Mesenteric fat pad (tissue), 1 donor: ENCODE measurements around the gene MKRN2. TPM values are rescaled to one million over a fixed set of nuclear protein-coding genes. Genes with fewer than 3 reads are reported as not detected.
"Not testable (repeated sequence)": the region's sequence is repeated elsewhere in the genome, so short reads cannot be mapped to it uniquely, and the experiment has no call there.

ENCODE experiments used
- DNase-seq: peaks from one replicate; pipeline ENCODE4 v3.0.0-alpha.2; 2020; ENCODE audit warnings: low spot score
- total RNA-seq: library from RNA; stranded (reverse); fragmentation: NEBNext Ultra II Directional; extraction: Animal tissue kit (Norgen Biotek cat#: 25700); gene quantifications from one replicate; pipeline ENCODE4 v1.2.1, GENCODE V29; 2021
- donor health status: DM: yes; HTN: yes; CAD: no.

Gene MKRN2
- total RNA-seq, 1 donor from 2014 or later = 26.6 TPM

DNA sequence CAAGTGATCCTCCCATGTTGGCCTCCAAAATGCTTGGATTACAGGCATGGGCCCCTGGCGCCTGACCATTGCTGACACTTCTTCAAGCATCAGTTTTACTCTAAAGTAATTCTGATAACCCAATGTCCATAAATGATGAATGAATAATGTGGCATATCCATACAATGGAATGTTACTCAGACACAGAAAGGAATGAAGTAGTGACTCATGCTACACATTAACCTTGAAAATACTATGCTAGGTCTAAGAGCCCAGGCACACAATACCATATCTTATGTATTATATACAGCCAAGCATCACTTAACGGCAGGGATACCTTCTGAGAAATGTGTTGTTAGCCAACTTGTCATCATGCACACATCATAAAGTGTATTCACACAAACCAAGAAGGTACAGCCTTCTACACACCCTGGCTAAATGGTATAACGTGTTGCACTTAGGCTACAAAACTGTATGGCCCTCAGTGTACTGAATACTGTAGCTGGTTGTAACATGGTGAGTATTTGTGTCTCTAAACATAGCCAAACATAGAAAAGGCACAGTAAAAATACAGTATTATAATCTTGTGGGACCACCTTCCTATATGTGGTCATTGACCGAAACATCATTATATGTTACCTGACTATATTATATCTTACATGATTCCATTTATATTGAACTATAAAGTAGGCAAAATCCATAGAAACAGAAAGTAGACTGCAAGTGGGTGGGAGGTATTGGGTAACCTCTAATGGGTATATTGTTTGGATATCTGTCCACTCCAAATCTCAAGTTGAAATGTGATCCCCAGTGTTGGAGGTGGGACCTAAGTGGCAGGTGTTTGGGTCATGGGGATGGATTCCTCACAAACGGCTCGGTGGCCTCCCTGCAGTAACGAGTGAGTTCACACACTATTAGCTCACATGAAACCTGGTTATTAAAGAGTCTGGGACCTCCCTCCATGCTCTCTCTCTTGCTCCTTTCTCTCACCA is 31.4 kb downstream of the MKRN2 start:
- no peak for DNase-seq

DNA sequence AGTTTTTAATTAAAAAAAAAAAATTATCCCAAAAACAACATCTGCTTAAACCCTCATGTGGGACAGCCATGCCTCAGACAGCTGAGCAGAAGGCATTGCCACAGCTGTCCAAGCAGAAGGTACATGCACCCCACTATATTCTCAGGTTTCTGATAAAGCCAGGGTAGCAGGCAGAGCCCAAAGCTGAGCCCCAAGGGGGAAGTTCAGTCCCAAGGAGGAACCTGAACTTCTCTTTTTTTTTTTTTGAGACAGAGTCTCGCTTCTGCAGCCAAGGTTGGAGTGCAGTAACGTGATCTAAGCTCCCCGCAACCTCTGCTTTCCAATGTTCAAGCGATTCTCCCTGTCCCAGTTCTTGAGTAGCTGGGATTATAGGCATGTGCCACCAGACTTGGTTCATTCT is 33.2 kb downstream of the MKRN2 start:
- DNase-seq = no peak

DNA sequence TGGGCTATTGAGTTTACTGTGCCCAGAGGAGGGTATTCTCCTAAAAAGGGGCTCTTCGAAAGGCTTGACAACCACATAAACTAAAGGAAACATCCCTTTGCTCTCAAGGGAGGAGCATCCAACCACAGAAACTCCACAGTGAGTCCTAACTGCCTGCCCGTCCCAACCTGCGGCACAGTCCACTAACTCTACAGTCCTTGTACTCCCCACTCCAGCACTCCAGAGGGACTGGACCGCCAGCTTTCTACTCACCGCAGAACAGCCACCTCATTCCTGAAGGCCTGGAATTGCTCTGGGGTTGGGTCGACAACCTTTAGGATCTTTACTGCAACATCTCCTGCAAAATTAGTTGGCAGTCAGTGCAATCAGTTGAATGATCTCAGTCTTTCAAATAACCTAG is 34.6 kb downstream of the MKRN2 start:
- DNase-seq = no peak

DNA sequence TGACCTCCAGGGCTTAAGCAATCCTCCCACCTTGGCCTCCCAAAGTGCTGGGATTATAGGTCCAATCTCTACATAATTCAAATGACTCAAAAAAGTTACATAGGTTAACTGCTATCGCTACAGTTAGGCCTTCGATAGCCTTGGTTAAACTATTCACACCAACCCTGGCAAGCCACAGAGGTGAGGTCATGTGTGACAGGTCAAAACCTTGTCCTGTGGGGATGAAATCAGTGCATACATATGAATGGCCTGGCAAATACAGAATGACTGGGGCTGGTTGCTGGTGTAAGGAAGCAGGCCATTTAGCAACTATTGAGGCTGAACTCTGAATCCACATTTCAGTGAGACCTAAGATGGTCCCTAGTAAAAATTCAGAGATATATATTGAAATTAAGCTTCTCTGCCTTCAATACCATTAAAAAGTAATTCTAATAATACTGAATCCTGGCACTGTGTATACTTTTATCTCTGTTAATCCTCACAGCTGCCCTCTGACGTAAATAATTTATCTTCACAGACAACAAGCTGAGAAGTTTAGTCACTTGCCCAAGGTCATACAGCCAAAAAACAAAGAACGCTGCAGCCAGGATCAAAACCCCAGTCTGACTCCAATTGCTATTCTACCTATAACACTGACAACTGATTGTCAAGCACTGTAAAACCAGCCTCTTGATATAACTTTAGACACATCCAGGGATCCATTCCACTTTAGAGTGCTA is 35.3 kb downstream of the MKRN2 start:
- DNase-seq = no peak

DNA sequence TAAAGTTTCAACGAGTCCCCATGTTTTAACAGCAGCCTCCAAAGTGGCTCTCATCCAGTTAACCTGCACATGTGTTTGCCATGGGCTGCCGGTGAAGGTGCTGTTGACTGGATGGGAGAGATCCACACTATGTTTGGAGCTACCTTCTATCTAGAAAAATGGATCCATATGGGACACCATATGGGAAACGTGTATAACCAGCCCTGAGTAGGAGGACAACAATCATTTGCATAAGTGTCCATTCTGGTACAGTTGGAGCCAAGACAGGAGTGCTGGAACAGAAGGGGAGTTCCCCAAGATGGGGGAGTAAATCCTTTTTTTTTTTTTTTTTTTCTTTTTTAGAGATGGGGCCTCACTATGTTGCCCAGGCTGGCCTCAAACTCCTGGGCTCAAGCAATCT is 36.6 kb downstream of the MKRN2 start:
- no peak for DNase-seq

DNA sequence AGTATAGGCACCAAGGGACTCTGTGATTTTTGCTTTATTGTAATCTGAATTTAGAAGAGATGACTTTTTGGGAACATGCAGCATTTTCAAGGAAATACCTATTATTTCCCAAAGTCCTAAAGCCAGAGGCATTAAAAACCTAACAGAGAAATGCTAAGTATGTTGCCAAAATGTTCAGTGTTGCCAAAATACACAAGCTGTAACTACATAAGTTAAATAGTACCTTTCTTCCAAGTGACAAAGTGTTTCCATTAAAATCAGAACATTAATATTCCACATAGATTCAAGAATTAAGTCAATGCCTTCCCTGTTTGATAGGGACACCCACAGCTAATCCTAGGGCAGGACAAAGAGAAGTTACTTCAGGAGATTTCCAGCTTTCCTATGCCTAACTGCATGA is 42.0 kb downstream of the MKRN2 start:
- no peak for DNase-seq

DNA sequence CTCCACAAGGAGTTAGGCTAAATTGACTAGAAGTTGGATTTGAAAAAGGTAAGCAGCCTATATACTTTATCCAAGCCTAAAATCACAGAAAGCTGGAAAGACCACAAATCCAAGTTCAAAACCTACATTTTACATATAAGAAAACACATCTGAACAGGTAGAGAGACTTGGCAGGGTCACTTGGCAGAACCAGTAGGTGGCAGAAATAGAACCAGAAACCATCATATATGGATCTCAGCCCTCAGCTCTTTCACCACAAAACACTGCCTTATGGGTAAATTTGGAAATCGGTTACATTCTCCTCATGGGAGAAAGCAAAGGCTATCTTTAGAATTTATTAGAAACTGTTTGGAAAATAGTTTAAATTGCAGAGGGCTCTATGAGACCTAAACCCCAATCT is 44.2 kb downstream of the MKRN2 start:
- no peak for DNase-seq

DNA sequence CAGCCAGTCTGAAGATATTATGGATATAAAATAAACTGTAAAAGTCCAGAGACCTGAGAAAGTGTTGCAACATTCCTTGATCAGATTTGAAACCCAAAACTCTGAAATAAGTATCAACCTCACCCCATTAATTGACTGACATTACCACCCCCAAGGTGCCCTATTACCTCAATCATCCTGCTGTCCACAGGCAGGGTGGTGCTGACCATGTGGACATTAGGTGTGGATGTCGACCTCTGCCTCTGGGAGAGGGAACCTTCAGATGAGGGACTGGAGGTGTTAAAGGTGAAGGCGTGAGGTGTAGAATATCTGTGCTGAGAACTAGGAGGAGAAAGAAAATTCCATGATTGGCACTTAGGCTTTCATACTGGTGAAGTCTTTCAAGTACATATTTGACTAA is 47.1 kb downstream of the MKRN2 start:
- no peak for DNase-seq

DNA sequence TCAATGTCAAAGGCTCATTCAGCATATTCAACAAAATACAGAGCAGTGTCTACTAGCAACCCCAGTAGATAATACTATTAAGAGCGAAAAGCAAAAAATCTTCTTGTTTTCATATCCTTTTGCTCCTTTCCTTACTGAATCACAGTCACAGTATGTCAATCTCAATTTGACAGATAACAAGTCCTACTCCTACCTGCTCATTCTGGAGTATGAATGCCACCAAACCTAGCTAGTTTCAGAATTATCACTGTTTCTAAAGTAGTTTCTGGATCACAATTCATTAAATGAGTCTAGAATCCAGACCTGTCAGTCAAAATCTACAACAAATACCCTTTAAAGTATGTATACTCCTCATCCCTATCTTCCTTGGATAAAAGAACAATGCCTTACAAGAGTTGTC is 51.5 kb downstream of the MKRN2 start:
- no peak for DNase-seq

DNA sequence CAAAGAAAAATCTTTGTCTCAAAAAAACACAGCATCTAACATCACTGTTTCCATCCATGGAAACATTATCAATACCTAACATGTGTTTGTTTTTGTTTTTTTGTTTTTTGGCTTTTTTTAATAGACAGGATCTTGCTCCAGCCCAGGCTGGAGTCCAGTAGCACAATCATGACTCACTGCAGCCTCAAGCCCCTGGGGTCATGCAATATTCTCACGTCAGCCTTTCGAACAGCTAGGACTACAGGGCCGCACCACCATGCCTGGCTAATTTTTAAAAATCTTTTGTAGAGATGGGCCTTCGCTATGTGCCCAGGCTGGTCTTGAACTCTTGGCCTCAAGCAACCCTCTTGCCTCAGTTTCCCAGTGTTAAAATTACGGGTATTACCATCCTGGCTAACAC is 54.2 kb downstream of the MKRN2 start:
- DNase-seq = no peak

DNA sequence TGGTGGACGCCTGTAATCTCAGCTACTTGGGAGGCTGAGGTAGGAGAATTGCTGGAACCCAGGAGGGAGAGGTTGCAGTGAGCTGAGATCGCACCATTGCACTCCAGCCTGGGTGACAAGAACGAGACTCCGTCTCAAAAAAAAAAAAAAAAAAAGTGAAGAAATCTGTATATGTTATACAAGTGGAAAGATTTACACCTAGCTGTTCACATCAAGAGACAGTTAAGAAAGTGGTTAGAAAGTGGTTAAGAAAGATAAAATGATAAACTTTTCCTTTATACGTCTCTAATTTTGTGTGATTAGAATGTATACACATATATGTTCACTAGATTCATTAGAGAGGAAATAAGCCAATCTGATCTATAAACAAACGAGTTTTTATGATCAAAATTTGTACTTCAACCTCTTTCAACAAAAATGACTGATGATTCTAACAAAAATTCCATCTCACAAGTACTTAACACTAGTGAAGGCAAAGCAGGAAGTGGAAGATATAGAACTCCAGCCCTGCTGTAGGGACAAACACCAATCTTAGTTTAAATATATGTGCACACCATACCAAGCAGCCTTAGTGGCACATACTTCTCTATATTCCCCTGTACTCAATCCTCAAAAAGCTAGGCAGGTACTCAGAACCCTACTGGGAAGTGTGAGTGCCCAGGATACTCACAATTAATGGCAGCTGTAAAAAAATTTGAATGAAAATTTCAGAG is 55.8 kb downstream of the MKRN2 start:
- DNase-seq = no peak

DNA sequence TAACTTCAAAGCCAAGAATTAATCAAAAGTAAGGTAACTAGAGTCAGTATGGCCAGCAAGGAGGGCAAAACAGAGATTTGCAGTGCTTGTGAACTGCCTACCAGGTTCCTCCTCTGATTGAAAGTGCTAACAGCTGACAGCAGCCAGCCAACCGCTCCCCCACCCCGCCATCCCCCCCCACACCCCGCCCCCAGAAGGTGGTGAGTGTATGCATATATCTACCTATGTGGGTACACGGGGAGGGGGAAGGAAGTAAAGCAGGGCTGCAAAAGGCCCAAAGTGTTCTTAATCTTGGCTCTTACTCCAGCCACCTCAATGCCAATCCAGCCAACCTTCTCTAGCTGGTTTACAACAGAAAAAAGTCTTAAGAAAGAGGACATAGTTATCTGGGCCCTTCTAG is 56.4 kb downstream of the MKRN2 start:
- DNase-seq = no peak

DNA sequence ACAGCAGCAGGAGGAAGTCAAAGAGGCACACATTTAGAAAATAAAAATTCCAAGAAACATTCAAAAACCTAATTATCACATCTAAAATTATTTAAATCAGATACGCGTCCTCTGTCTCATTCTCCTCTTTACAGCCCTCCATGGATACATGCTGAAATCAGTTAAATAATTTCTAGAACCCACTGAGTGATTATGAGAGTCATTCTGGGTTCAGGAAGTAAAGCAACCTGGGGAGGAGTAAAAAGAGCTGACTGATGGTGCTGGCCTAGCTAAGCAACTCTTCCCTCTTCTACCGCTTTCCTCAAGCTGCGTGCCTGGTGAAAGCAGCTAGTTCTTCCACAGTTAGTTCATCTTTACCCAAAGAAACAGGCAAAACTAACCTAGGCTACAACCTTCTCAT is 58.4 kb downstream of the MKRN2 start:
- no peak for DNase-seq

DNA sequence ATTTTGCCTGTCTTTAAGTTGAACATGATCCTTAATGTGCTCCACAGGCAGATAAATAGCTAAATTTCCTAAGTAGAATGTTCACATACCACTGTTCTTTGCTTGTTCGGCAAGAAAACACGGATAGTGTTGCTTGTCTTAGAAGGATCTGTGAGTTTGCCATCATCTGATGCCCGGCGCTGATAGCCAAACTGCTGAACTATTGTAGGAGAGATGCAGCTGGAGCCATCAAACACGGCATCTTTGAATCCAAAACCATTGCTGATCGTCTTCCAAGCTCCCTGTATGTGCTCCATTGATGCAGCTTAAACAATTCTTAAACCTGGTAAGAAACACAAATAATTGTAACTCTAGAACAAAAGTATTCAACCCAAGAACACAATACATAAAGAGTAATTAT is 61.5 kb downstream of the MKRN2 start:
- DNase-seq = no peak

DNA sequence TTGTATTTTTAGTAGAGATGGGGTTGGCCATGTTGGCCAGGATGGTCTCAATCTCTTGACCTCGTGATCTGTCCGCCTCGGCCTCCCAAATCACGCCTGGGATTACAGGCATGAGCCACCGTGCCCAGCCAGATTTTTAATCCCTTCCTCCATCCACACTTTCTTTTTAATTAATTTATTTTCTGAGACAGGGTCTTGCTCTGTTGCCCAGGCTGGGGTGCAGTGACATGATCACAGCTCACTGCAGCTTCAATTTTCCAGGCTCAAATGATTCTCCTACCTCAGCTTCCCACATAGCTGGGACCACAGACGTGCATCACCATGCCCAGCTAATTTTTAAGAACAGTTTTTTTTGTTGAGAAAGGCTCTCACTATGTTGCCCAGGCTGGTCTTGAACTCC is 63.4 kb downstream of the MKRN2 start:
- no peak for DNase-seq

DNA sequence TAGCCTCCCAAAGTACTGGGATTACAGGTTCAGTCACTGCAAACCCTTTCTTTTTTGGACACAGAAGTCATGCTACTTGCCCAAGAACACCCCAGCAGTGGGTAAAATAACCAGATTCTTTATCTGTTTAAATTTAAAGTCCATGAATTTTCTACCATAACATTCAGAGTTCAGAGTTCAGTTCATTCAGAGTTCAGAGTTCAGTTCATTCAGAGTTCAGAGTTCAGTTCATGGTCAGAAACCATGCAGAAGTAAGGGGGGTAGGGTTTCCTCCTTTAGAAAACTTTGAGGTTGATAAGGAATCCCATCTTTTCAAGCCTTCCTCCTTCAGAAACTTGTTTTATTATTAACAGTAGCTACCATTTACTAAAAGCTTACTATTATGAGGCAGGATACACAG is 63.8 kb downstream of the MKRN2 start:
- no peak for DNase-seq

DNA sequence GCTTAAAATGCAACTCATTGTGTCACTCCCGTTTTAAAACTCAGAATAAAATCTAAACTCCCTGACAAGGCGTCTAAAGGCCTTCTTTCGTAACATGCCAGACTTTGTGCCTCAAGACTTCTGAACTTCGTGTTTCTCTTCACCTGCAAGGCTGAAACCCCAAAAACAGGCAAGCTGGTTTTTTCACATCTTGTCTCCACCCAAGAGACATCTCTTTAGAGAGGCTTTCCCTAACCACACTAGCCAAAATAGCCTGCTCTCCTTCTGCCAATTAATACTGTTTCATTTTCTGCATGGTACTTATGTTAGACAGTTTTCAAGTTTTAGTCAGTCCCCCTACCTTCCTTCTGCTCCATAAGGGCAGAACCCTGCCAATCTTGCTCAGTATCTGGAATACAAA is 65.4 kb downstream of the MKRN2 start:
- no peak for DNase-seq

DNA sequence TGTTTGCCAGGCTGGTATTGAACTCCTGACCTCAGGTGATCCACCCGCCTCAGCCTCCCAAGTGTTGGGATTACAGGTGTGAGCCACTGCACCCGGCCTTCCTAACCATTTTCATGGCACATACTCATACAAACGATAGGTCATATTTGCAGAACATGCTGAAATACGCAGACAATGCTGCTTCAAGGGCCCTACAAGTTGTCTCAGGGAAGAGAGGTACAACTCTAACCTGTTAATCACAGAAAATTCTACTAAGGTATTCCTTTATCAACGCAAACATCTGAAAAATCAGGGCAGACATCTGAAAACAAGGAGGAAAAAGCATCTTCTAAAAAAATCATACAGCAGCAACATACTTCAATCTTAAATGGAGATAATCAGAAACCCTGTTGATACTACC is 67.2 kb downstream of the MKRN2 start:
- no peak for DNase-seq

DNA sequence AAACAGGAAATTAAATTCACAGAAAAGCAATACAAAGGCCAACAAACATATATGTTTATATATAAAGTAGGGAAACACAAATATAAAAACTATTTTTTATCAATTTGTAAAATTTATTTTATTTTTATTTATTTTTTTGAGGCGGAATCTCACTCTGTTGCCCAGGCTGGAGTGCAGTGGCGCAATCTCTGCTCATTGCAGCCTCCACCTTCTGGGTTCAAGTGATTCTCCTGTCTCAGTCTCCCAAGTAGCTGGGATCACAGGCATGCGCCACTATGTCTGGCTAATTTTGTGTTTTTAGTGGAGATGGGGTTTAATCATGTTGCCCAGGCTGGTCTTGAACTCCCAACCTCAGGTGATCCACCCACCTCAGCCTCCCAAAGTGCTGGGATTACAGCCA is 68.1 kb downstream of the MKRN2 start:
- not testable (repeated sequence) for DNase-seq

DNA sequence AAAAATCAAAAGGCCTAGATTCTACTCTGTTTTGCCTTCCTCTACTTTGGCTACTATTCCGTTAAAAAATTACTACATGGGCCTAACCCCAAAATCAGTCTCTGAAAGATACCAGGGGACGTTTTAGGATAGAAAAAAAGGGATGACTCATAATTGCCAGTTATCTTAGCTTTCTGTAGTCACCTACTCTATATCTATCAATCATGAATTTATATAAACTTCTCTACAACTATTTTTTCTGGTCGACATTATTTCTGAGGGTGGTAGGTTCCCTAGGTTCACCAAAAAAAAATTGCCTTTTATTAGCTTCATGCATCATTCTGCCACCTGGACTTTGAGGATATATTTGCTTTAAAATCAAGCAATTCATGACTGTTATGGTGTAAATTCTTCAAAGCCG is 70.5 kb downstream of the MKRN2 start:
- no peak for DNase-seq

DNA sequence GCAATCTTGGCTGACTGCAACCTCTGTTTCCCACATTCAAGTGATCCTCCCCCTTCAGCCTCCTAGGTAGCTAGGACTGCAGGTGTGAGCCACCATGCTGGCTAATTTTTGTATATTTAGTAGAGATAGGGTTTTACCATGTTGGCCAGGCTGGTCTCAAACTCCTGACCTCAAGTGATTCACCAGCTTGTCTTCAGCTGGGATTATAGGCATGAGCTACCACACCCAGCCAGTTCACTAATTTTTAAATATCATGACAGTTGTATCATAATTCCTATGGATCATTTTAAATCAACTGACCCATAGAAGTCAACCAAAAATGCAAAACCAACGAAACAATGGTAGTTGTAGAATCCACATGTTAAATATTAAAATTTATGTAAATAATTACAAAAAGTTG is 71.9 kb downstream of the MKRN2 start:
- no peak for DNase-seq

DNA sequence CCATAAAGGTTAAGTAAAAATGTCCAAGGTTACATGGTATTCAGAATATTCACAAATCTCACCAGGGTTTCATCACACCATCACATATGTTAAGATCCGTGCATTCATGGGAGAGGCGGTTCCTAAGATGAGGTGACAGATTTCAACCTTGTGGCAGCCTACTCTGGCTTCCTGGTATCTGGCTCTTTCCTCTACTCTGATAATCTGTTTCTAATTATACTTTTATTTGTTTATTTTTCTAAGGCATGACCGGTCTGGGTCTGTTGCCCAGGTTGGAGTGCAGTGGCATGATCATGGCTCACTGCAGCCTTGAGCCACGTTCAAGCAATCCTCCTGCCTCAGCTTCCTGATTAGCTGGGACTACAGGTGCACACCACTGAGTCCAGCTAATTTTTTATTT is 72.7 kb downstream of the MKRN2 start:
- DNase-seq = no peak
